Esophagus squamous epithelium (tissue), 5 donors: ENCODE data around the gene ALKBH2. TPM values are rescaled to one million over a fixed set of nuclear protein-coding genes. Genes with fewer than 3 reads are reported as not detected.

ENCODE experiments used
- DNase-seq: peaks from one replicate; lab custom pipeline; 2025; lab: John Stamatoyannopoulos, UW
- H3K27ac ChIP-seq, 4 donors: fragments of 200-600 bp; sonication (generic); one replicate each; pipeline ENCODE4 v1.5.1; 2016 to 2019; ENCODE audit warnings: mild to moderate bottlenecking in 1 of 4
- H3K27me3 ChIP-seq, 4 donors: fragments of 200-600 bp; sonication (generic); 1 replicate in 3 of 4; 2 replicates in 1 of 4; pipeline versions ENCODE4 v1.5.1 to v1.6.0; 2017 to 2021; ENCODE audit warnings: antibody characterized with exemption in 1 of 4
- H3K36me3 ChIP-seq, 3 donors: fragments of 200-600 bp; sonication (generic); one replicate each; pipeline ENCODE4 v1.5.1; 2016 to 2019
- H3K4me1 ChIP-seq, 3 donors: fragments of 200-600 bp; sonication (generic); one replicate each; pipeline ENCODE4 v1.5.1; 2017 to 2019
- H3K4me3 ChIP-seq, 4 donors: fragments of 200-600 bp; sonication (generic); 1 replicate in 3 of 4; 2 replicates in 1 of 4; pipeline ENCODE4 v1.5.1; 2016 to 2019; ENCODE audit warnings: mild to moderate bottlenecking in 2 of 4, moderate library complexity in 1 of 4
- H3K9me3 ChIP-seq, 3 donors: fragments of 200-600 bp; sonication (generic); one replicate each; pipeline ENCODE4 v1.5.1; 2016 to 2019
- CTCF ChIP-seq, 6 experiments: fragments of 450-650 bp in 4 of 6; fragments of 200-600 bp in 2 of 6; sonication (generic) in 2 of 6; IDR thresholded peaks; one replicate each; pipeline ENCODE4 v1.5.1; 2016 to 2019; ENCODE audit warnings: antibody characterized with exemption in 6 of 6, mild to moderate bottlenecking in 4 of 6, moderate library complexity in 4 of 6
- POLR2A ChIP-seq, 4 donors: fragments of 450-650 bp; IDR thresholded peaks; one replicate each; pipeline ENCODE4 v1.6.1; 2017; ENCODE audit warnings: antibody characterized with exemption in 4 of 4, mild to moderate bottlenecking in 4 of 4, moderate library complexity in 3 of 4
- WGBS, 2 donors: methylation state at CpG; one replicate each; pipeline ENCODE4 v1.1.5; 2018; 5-methylcytosine and 5-hydroxymethylcytosine counted together
- intact Hi-C: fragments of 100-400 bp; cut with DNase I; formaldehyde crosslinking; loops from one replicate; pipeline ENCODE4 v1.15.0; 2022
- total RNA-seq, 4 donors: library from RNA; depleted of rRNA; stranded (reverse); fragments of >200 nt; gene quantifications; one replicate each; pipeline ENCODE4 v1.1.0, GENCODE V29; 2016
- donor health status: DM: yes; HTN: yes; CAD: no.

The ALKBH2 gene
- total RNA-seq, 4 donors from 2014 or later: 7.9 to 20.6 (median 14.8) TPM

GRCh38 chr12:109098183-109098604 lies 4.9 kb upstream of the ALKBH2 start:
- no peak for DNase-seq
- TF ChIP-seq POLR2A (IDR thresholded peaks at IDR 0.05) (peak in 2 of 4 donors; percentile 55 to 61), CTCF (IDR thresholded peaks at IDR 0.05) (no peak)
- WGBS, 2 donors: 0% methylated on average over 5 of the region's 32 CpGs; no CpG with 5 or more reads in 1 of the 2 donors
- intact Hi-C loops: loop anchor here (10.0 kb wide), 2 partner anchors 293 to 533 kb away; partner anchors contain the start of genes ISCU and SART3
- peak overlapping the region; percentile 86 to 98 (median 93) for H3K27ac ChIP-seq
- H3K36me3 ChIP-seq: peaks cover 0 to 28% (median 14%) of the 10 kb centered on the region in 3 donors
- peak overlapping the region; percentile 69 to 95 (median 80) for H3K4me3 ChIP-seq
- no peaks in the 10 kb centered on the region for H3K27me3 ChIP-seq
- H3K4me1 ChIP-seq: peaks cover 7 to 44% (median 25%) of the 10 kb centered on the region in 3 donors
- no peaks in the 10 kb centered on the region for H3K9me3 ChIP-seq

- peaks cover 13 to 50% (median 30%) of the 10 kb centered on the region in 3 donors for H3K4me1 ChIP-seq
- peaks cover 0 to 22% (median 8%) of the 10 kb centered on the region in 3 donors for H3K36me3 ChIP-seq
- H3K27me3 ChIP-seq: no peaks in the 10 kb centered on the region
- DNase-seq: peak; percentile 78
- TF ChIP-seq CTCF (IDR thresholded peaks at IDR 0.05): no peak
- no peak for TF ChIP-seq POLR2A (IDR thresholded peaks at IDR 0.05)
- peak within 1 kb of the TSS; percentile 69 to 95 (median 80) for H3K4me3 ChIP-seq
- 0% methylated on average over 2 to 4 of the region's 71 CpGs for WGBS, 2 donors
- peak within 1 kb of the TSS; percentile 86 to 98 (median 93) for H3K27ac ChIP-seq
- H3K9me3 ChIP-seq: no peaks in the 10 kb centered on the region
- intact Hi-C loops: loop anchor here (10.0 kb wide), 2 partner anchors 293 to 533 kb away; partner anchors contain the start of genes ISCU and SART3
Measured at GRCh38 chr12:109097435-109098182, 4.3 kb upstream of the ALKBH2 start, which contains the start of gene UNG. Gene UNG (plus strand): TSS chr12:109097597. CDS start chr12:109097680, 83 bp downstream.

- Histone ChIP-seq H3K9me3 (no peaks in the 10 kb centered on the region), H3K27ac (no peak overlapping the region), H3K4me3 (peak overlapping the region; percentile 69 to 95 (median 80)), H3K36me3 (peaks cover 0 to 17% (median 5%) of the 10 kb centered on the region in 3 donors), H3K4me1 (peaks cover 18 to 55% (median 35%) of the 10 kb centered on the region in 3 donors), H3K27me3 (no peaks in the 10 kb centered on the region)
- WGBS, 2 donors: 0 to 74% methylated on average over 2 to 3 of the region's 11 CpGs
- no peak for TF ChIP-seq CTCF (IDR thresholded peaks at IDR 0.05)
- no peak for TF ChIP-seq POLR2A (IDR thresholded peaks at IDR 0.05)
- no peak for DNase-seq
- intact Hi-C loops: loop anchor here (10.0 kb wide), 2 partner anchors 292 to 532 kb away; partner anchors contain the start of genes ISCU and SART3
Measured at GRCh38 chr12:109097140-109097434, 3.8 kb upstream of the ALKBH2 start.

- DNase-seq: no peak
- TF ChIP-seq CTCF (IDR thresholded peaks at IDR 0.05) (no peak), POLR2A (IDR thresholded peaks at IDR 0.05) (no peak)
- Histone ChIP-seq H3K9me3 (no peaks in the 10 kb centered on the region), H3K27ac (peak overlapping the region; percentile 6 to 83 (median 74)), H3K27me3 (no peaks in the 10 kb centered on the region), H3K4me3 (peak overlapping the region; percentile 41 to 70 (median 54)), H3K36me3 (peaks cover 0 to 43% (median 7%) of the 10 kb centered on the region in 3 donors), H3K4me1 (peaks cover 21 to 43% (median 31%) of the 10 kb centered on the region in 3 donors)
- WGBS, 2 donors: 35 to 47% methylated on average over 6 of the region's 6 CpGs
- intact Hi-C loops: loop anchor here (10.0 kb wide), 2 partner anchors 288 to 528 kb away; partner anchors contain the start of genes ISCU and SART3
Measured at GRCh38 chr12:109092497-109093021, 713 bp downstream of the ALKBH2 start.
